CD4-positive, alpha-beta T cell treated with Interleukin-15 for 1 hour (primary cell): ENCODE data around the gene FOXL2NB.
"Not testable (repeated sequence)": the region's sequence is repeated elsewhere in the genome, so short reads cannot be mapped to it uniquely, and the experiment has no call there.

Experiments
- DNase-seq: peaks from one replicate; pipeline ENCODE4 v3.0.0-alpha.2; 2020

The FOXL2NB gene

DNA sequence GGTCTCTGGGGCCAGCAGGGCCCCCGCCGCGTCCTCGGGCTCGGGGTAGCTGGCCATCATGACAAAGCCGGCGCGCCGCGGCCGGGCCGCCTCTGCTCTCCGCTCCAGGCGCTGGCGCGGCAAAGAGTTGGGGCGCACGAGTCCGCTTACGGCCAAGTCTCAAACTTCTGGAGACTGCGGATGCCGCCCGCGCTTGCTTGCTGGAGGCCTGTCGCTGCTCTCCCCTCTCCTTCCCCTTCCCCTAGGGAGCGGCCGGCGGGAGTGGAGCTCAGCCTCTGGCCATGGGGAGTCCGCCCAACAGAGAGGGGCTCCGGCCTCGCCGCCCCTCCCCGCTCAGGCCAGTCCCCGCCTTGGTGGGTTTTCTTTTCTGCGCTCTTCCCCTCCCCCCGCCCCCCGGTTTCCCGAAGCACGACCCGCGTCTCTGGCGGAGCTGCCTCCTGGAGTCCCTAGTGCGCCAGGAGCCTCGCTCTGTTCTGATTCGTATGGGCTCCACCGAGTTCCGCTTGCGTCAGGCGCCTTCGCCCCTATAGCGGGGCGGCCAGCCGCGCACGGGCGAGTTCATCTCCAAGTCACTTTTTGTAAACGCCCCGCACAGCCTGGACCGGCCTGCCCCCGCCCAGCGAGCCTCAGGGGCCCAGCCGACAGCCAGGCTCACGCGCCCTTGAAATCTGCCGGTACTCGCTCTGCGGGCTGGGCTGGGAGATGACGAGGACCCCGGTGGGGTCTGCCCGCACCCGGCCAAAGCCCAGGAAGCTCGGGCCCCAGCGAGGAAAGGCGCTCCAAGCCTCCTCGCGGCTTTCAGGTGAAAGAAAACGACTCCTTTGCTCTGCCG is at the start of gene FOXL2NB, which contains the start of gene FOXL2:
TSS of gene FOXL2NB (plus strand) at position 555 of the 832 bp plus-strand sequence. CDS start at position 703, 148 bp downstream.
TSS of gene FOXL2 (minus strand) at position 475 of the 832 bp plus-strand sequence. CDS start at position 60, 415 bp downstream.
- DNase-seq = no peak

DNA sequence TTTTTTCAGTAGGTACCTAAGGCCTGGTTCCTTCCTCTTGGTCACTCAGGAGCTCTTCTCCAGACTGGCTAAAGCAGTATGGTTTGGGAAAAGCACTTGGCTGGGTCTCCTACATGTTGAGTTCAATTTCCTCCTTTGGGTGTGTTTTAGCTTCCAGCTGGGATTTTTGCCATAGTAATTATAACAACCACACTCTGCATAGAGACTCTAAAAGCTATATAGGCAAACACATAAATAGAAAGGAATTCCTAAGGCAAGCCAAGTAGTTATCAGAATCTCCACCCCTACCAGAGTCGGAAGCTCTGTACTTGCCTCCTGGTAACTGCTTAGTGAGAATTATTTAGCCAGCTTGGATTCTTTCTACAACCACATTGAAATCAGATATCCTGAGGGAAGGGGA is 48.7 kb upstream of the FOXL2NB start:
- DNase-seq = no peak

DNA sequence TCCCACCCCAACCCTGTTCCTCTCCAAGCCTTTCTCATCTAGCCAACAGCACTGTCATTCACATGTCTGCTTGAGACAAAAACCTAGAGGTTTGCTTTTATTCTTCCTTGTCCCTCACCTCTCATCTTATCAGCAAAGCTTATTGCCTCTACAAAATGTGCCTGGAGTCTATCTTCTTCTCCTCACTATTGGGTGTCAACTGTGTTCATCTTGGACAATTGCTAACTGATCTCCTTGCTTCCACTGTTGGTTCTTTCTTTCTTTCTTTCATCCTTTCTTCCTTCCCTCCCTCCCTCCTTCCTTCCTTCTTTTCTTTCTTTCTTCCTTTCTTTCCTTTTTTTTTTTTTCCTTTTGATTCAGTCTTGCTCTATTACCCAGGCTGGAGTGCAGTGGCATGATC is 48.3 kb upstream of the FOXL2NB start:
- DNase-seq = no peak

GRCh38 chr3:138899351-138899991 is 47.5 kb upstream of the FOXL2NB start:
- DNase-seq = no peak

DNA sequence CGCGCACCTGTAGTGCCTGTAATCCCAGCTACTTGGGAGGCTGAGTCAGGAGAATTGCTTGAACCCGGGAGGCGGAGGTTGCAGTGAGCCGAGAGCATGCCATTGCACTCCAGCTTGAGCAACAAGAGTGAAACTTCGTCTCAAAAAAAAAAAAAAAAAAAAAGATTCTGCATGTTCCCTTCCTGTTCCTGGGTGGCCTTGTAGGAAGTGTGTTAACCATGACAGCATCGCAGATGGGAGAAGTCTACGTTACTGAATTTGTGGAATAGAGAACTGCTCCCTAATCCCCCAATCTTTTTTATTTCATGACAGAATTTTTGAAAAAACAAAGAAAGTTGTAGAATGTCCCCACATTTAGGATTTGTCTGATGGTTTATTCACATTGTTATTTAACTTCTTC is 45.5 kb upstream of the FOXL2NB start:
- no peak for DNase-seq

- no peak for DNase-seq
Observed at GRCh38 chr3:138902171-138902570, 44.8 kb upstream of the FOXL2NB start.

DNA sequence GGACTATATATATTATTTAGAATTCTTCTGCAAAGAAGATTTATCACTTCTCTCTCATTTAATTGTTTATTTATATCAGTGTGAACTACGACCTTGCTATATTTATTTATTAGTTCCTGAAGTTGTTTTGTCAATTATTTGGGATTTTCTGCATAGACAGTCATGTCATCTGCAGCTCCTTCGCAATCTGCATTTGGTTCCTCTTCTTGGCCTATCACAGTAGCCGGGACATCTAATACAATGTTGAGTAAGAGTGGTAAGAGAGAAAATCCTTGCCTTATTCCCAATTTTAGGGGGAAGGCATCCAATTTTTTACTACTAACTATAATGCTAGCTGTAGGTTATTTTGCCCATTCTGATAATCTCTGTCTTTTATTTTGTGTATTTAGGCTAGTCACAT is 39.5 kb upstream of the FOXL2NB start:
- DNase-seq = no peak

DNA sequence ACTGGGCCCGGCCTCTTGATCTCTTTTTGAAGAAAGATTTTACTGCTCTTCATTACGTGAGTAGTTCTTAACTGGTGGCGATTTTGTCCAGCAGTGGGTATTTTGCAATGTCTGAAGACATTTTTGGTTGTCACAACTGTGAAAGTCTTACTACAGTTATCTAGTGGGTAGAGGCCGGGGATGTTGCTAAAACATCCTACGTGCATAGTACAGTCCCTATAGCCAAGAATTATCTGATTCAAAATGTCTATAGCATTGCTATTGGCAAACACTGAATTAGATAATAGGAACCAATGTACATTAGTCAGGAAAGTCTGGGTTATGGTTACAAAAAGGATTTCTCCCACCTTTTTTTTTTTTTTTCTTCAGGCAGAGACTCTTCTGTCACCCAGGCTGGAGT is 38.2 kb upstream of the FOXL2NB start:
- DNase-seq = no peak

- DNase-seq = no peak
Observed at GRCh38 chr3:138909904-138910303, 37.1 kb upstream of the FOXL2NB start.

GRCh38 chr3:138911621-138912020 is 35.4 kb upstream of the FOXL2NB start:
- DNase-seq = no peak

- DNase-seq = no peak
Observed at GRCh38 chr3:138912237-138912636, 34.8 kb upstream of the FOXL2NB start.

GRCh38 chr3:138913766-138914165 is 33.3 kb upstream of the FOXL2NB start:
- DNase-seq = no peak

DNA sequence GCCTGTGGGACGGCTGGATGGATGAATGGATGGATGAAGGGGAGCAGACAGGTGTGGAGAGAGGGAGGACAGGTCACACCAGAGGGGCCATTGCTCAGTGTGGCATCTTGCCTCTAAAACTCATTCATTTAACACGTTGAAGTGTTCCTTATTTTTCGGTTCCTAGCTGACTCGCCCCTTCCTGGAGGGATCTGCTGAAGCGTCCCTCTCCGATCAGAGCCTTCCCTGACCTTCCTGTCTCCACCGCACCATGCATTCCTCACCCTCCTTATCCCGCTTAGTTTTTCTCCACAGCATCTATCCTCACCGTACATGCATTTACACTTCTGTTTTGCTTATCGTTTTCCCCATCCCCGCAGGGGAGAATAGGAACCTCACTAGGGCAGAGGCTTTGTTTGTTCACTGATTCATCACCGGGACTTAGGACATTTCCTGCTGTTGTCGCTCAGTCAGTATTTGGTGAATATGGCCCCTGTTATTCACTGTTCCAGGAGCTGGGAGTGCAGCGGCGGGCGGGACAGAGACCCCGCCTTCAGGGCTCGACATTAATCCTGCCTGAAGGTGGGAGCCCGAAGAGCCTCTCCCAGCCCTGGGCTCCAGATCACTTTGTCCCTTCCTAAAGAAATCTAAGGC is 32.0 kb upstream of the FOXL2NB start:
- peak; percentile 23 for DNase-seq

DNA sequence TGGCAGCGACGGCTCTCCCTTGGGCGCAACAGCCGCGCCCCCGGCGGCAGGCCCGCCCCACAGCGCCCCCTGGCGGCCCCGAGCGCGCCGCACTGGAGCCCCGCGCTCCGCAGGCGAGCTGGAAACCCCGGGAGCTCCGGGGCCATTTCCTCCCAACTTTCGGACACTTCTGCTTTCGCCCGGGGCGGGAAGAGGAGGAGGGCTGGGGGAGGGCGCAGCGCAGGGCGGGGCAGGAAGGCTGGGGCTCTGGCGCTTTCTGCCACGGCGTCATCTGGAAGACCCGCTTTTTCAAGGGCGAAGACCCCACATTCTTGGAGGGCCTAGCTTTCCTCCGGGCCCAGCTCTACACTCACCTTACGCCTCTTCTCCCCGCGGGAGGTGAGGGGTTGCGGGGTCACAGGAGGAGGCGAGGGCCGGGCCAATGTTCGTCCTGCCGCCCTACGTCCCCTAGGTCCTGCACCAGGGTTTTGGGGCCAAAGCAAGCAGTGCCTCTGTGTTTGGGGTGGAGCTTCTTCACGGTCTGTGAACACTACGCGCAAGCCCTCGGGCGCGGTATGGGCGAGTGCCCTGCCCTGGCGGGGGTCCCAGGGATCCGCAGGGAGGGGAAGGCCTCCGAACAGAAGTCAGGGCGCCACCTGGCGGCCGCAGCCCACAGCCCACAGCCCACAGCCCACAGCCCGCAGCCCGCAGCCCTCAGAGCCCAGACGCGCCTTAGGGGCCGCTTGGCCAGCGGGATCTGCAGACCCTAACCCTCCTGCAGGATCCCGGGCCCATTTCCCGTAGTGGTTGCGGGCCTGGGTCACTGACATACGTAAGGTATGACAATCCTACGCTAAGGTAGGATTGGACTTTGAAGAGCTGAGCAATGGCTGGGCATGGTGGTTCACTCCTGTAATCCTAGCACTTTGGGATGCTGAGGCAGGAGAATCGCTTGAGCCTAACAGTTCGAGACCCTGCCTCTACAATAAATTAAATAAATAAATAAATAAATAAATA is 31.2 kb upstream of the FOXL2NB start:
- DNase-seq = peak; percentile 81

GRCh38 chr3:138916824-138917223 is 30.2 kb upstream of the FOXL2NB start:
- DNase-seq = no peak

GRCh38 chr3:138919325-138919724 is 27.7 kb upstream of the FOXL2NB start:
- DNase-seq = no peak

DNA sequence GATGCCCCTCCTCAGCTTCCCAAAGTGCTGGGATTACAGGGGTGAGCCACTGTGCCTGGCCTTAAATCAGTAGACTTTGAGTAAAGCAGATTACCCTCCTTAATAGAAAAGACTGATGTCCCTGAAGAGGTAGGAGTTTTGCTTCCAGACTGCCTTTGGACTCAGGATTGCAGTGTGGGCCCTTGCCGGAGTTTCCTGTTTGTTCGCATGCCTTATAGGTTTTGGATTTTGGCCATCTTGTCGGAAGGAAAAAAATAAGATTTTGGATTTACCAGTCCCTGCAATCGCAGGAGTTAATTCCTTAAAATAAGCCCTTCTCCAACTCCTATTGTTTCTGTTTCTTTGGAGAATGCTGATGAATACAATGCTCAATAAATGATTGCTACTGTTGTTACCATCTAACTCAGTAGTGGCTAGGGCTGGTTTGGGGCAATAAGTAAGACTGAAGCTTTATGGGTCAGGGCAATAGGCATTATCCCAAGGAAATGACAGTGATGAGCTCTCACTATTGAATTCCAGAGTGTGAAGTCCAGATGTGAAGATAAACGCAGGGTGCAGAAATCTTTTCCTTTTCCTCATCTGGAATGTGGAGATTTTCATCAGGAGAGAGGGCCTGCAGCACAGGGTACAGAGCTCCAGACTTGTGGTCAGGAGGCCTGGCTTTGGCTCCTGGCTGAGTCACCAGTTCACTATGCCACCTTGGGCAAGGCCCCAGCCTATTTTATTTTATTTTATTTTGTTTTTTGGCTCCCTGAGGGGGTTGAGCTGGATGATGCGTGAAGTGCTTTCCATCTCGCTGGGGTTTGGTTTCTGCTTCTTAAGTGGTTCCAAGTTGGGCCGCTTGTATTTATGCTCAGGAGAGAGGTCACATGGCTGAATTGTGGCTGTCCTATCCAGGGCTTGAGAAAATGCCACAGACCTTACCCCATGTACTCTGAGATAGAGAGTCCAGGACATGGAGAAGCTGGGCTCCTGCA is 25.4 kb upstream of the FOXL2NB start:
- DNase-seq = no peak

GRCh38 chr3:138922400-138922799 is 24.6 kb upstream of the FOXL2NB start:
- not testable (repeated sequence) for DNase-seq

- DNase-seq = peak; percentile 72
Observed at GRCh38 chr3:138923531-138923994, 23.5 kb upstream of the FOXL2NB start.

DNA sequence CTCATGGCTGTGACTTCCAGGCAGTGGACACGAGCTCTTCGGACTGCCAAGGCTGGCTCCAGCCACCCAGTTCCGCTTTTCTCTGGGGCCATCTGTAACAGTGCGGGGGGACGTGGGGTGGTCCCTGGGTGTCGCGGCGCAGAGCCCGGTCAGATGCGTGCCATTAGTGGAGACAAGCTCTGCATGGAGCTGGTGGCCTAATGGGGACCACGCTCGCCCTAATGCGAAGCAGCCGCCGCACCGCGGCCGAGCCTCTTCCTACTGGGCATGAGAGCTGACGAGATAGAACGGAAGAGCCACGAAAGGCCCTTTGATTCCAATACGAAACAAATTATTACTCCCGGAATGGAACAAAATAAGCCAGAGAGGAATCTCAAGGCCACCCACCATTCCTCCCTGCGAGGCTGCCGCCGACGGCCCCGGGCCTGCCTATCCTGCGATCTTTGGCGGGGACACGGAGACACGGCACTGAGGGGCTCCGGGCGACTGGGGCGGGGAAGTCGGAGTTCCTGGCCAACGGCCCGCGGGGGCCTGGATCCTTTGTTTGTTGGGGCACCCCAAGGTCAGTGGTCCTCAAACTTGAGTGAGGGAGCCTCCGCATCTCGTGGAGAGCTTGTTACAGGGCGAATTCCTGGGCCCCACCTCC is 18.2 kb upstream of the FOXL2NB start:
- no peak for DNase-seq
